Endothelial cell of umbilical vein (primary cell): ENCODE data around the gene IQCH. TPM values are rescaled to one million over a fixed set of nuclear protein-coding genes. Genes with fewer than 3 reads are reported as not detected.
A peak's percentile ranks its signal among the peaks of the same experiment; 100 is the strongest.

ENCODE experiments used
- BruUV-seq: library from RNA; stranded (reverse); fragments of 400-500 nt; replicated peaks from 2 replicates; lab custom pipeline; 2021; lab: Mats Ljungman, UMichigan
- CTCF ChIA-PET: fragments of 300-600, 350-600 bp; sonication (Branson Sonifier 250); formaldehyde crosslinking; loops from one replicate; lab custom pipeline; 2021; ENCODE audit warnings: antibody characterized with exemption, inconsistent platforms; lab: Charles Lee
- POLR2A ChIA-PET: fragments of 300-600, 350-600 bp; sonication (Branson Sonifier 250); formaldehyde crosslinking; loops from one replicate; lab custom pipeline; 2021; ENCODE audit warnings: antibody characterized with exemption, inconsistent platforms; lab: Charles Lee
- DNase-seq: peaks from one replicate; pipeline ENCODE4 v3.0.0-alpha.2; 2011; ENCODE audit warnings: low read depth, low spot score
- FAIRE-seq: peaks from 2 replicates; lab custom pipeline; 2011; peaks lifted over from hg19 to GRCh38; lab: Jason Lieb, UNC
- H2AFZ ChIP-seq: 2 replicates; pipeline ENCODE4 v1.6.0; 2012; ENCODE audit warnings: low read depth, low read length, control low read depth, inconsistent platforms
- H3K27ac ChIP-seq: 2 replicates; pipeline ENCODE4 v1.5.1; 2011; ENCODE audit warnings: low read depth, mild to moderate bottlenecking, control low read depth, low read length, moderate library complexity; ENCODE audit not compliant: insufficient read depth
- H3K27me3 ChIP-seq, 2 experiments: 2 replicates each; pipeline versions ENCODE4 v1.6.0 to v1.6.1; 2011; ENCODE audit warnings: low read length in 2 of 2, mixed read lengths in 1 of 2; ENCODE audit not compliant: control insufficient read depth in 2 of 2, insufficient read depth in 2 of 2
- H3K36me3 ChIP-seq, 2 experiments: 2 replicates in 1 of 2; 3 replicates in 1 of 2; pipeline ENCODE4 v1.5.1; 2011; ENCODE audit warnings: low read length in 2 of 2, mild to moderate bottlenecking in 1 of 2, moderate library complexity in 1 of 2; ENCODE audit not compliant: control insufficient read depth in 2 of 2, insufficient read depth in 2 of 2; ENCODE audit errors: extremely low read depth in 1 of 2
- H3K4me1 ChIP-seq: 3 replicates; pipeline ENCODE4 v1.5.1; 2011; ENCODE audit warnings: mild to moderate bottlenecking, low read length; ENCODE audit not compliant: control insufficient read depth, insufficient read depth; ENCODE audit errors: extremely low read depth
- H3K4me2 ChIP-seq: 2 replicates; pipeline ENCODE4 v1.6.1; 2011; ENCODE audit warnings: low read length, control low read depth, mixed read lengths; ENCODE audit not compliant: insufficient read depth
- H3K4me3 ChIP-seq, 3 experiments: fragments of 200-600 bp in 1 of 3; sonication (generic), shearing (Covaris generic) in 1 of 3; replicated peaks in 1 of 3; 2 replicates each; pipeline ENCODE4 v1.5.1; 2011 to 2016; ENCODE audit warnings: control low read depth in 3 of 3, low read length in 3 of 3, mild to moderate bottlenecking in 2 of 3, inconsistent platforms in 1 of 3, low read depth in 1 of 3, moderate library complexity in 1 of 3; ENCODE audit not compliant: insufficient read depth in 1 of 3
- H3K79me2 ChIP-seq: 2 replicates; pipeline ENCODE4 v1.6.0; 2012; ENCODE audit warnings: low read length, inconsistent platforms; ENCODE audit not compliant: control insufficient read depth, insufficient read depth
- H3K9ac ChIP-seq: replicated peaks from 2 replicates; pipeline ENCODE3; 2011; ENCODE audit warnings: low read length, control low read depth; ENCODE audit not compliant: insufficient read depth; ENCODE audit errors: extremely low read depth
- H3K9me1 ChIP-seq: replicated peaks from 3 replicates; pipeline ENCODE4 v1.6.0; 2011; ENCODE audit warnings: mild to moderate bottlenecking, low read length; ENCODE audit not compliant: control insufficient read depth, insufficient read depth; ENCODE audit errors: extremely low read depth
- H3K9me3 ChIP-seq: replicated peaks from 2 replicates; pipeline ENCODE4 v1.5.1; 2012; ENCODE audit warnings: low read length, inconsistent platforms; ENCODE audit not compliant: control insufficient read depth, insufficient read depth
- H4K20me1 ChIP-seq: replicated peaks from 2 replicates; pipeline ENCODE3; 2011; ENCODE audit warnings: mild to moderate bottlenecking, low read length; ENCODE audit not compliant: control insufficient read depth, insufficient read depth; ENCODE audit errors: extremely low read depth
- EZH2 ChIP-seq: IDR thresholded peaks from 2 replicates; pipeline ENCODE4 v1.6.1; 2012; ENCODE audit warnings: borderline replicate concordance, low read depth, mild to moderate bottlenecking, moderate library complexity, low read length, inconsistent platforms; ENCODE audit not compliant: severe bottlenecking
- FOS ChIP-seq: IDR thresholded peaks from 2 replicates; pipeline ENCODE4 v1.6.1; 2011; ENCODE audit warnings: mild to moderate bottlenecking, low read length, moderate library complexity, borderline replicate concordance; ENCODE audit not compliant: insufficient read depth
- GATA2 ChIP-seq: IDR thresholded peaks from 2 replicates; pipeline ENCODE4 v1.7.0; 2011; ENCODE audit warnings: low read depth, mild to moderate bottlenecking, moderate library complexity, mixed read lengths, low read length; ENCODE audit not compliant: insufficient read length, insufficient read depth
- JUN ChIP-seq: IDR thresholded peaks from 2 replicates; pipeline ENCODE4 v1.6.1; 2011; ENCODE audit warnings: borderline replicate concordance, low read depth; ENCODE audit not compliant: insufficient read length, insufficient read depth
- MYC ChIP-seq: IDR thresholded peaks from one replicate; pipeline ENCODE4 v1.6.1; 2011; ENCODE audit warnings: mild to moderate bottlenecking, low read depth, low read length
- POLR2A ChIP-seq: IDR thresholded peaks from 2 replicates; pipeline ENCODE4 v1.6.1; 2012; ENCODE audit warnings: low read depth, mild to moderate bottlenecking, control low read depth, low read length
- POLR2AphosphoS5 ChIP-seq: IDR thresholded peaks from 2 replicates; pipeline ENCODE4 v1.6.1; 2012; ENCODE audit warnings: low read depth, mild to moderate bottlenecking, control low read depth, low read length, moderate library complexity; ENCODE audit not compliant: insufficient read depth
- dilution Hi-C: fragments of 300-500 bp; cut with MboI; formaldehyde crosslinking; loops from one replicate; pipeline ENCODE4 v1.15.0; 2019; ENCODE audit warnings: low sequenced_read_pairs; ENCODE audit not compliant: extremely low pct_ligation_motif_present
- intact Hi-C: fragments of 100-400 bp; cut with micrococcal nuclease; formaldehyde crosslinking; loops from one replicate; pipeline ENCODE4 v1.10.0; 2022
- polyA plus RNA-seq, 4 experiments: library from polyadenylated mRNA; depleted of rRNA in 3 of 4; stranded (reverse) in 3 of 4; unstranded in 1 of 4; fragments of >200 nt; gene quantifications; 2 replicates each; pipeline versions ENCODE4 v1.2.1 to v1.2.3, GENCODE V29; 2011 to 2012; ENCODE audit warnings: missing spikeins in 1 of 4
- total RNA-seq: library from RNA; stranded (reverse); gene quantifications from 2 replicates; pipeline ENCODE4 v1.2.3, GENCODE V29; 2021
- TF ChIP-seq, protein P1 (sequence below): IDR thresholded peaks from 2 replicates; pipeline ENCODE4 v1.6.1; 2011; ENCODE audit not compliant: insufficient read depth, insufficient read length
- TF ChIP-seq, protein P2 (sequence below), 2 donors: IDR thresholded peaks; 1 replicate in 1 of 2; 2 replicates in 1 of 2; pipeline ENCODE4 v1.5.1; 2011; ENCODE audit warnings: low read length in 2 of 2, mild to moderate bottlenecking in 2 of 2, moderate library complexity in 2 of 2, control low read depth in 1 of 2, inconsistent platforms in 1 of 2, low read depth in 1 of 2; ENCODE audit not compliant: insufficient read depth in 1 of 2; ENCODE audit errors: extremely low read depth in 1 of 2

IQCH gene
- total and polyA plus RNA-seq, 2 donors (not counting 3 experiments of a cell fraction or from before 2014, with no cell fraction given), result 0.29 to 0.51 TPM

DNA sequence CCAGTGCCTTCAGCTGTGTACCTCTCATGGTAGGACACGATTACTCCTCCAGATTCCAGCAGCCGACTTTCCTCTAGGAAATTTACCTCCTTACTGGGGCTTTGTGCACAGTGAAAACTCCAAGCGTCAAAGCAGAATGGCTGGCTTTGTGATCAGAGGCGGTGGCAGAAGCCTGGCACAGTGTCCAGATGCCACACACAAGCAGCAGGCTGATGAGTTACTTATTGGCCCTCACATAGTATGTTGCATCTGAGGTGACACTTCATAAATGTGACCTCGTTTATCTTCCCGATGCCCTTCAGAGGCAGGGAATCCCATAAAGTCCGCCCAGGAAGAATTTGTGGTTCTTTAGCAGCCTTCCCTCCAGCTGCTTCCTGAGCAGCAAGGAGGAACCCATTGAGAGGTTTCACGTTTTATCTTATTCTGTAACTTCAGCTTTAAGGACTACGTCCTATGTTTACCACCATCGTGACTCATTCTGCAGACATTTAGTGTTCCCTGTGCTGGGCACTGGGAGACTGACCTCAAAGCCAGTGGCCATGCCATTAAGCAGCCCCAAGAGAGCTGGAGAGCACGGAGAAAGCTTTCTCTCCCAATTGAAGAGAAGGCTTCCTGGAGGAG, 159.3 kb downstream of the IQCH start:
- TF ChIP-seq POLR2AphosphoS5 (no peak), JUN (peak; percentile 68), MYC (no peak), EZH2 (no peak), FOS (peak; percentile 77), GATA2 (no peak), POLR2A (no peak)
- TF ChIP-seq, protein P1, sequence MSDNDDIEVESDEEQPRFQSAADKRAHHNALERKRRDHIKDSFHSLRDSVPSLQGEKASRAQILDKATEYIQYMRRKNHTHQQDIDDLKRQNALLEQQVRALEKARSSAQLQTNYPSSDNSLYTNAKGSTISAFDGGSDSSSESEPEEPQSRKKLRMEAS, result no peak
- TF ChIP-seq, protein P2, sequence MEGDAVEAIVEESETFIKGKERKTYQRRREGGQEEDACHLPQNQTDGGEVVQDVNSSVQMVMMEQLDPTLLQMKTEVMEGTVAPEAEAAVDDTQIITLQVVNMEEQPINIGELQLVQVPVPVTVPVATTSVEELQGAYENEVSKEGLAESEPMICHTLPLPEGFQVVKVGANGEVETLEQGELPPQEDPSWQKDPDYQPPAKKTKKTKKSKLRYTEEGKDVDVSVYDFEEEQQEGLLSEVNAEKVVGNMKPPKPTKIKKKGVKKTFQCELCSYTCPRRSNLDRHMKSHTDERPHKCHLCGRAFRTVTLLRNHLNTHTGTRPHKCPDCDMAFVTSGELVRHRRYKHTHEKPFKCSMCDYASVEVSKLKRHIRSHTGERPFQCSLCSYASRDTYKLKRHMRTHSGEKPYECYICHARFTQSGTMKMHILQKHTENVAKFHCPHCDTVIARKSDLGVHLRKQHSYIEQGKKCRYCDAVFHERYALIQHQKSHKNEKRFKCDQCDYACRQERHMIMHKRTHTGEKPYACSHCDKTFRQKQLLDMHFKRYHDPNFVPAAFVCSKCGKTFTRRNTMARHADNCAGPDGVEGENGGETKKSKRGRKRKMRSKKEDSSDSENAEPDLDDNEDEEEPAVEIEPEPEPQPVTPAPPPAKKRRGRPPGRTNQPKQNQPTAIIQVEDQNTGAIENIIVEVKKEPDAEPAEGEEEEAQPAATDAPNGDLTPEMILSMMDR (IDR thresholded peaks at IDR 0.05; ENCODE audit: extremely low read depth in 1 of 2, insufficient read depth in 1 of 2, low read depth in 1 of 2, low read length in 2 of 2), result no peak
- dilution Hi-C loops (no loop called here), intact Hi-C loops (no loop called here)
- Histone ChIP-seq H2AFZ (peak overlapping the region; percentile 85), H3K36me3 (no peaks in the 10 kb centered on the region), H3K9ac (no peak overlapping the region), H4K20me1 (no peaks in the 10 kb centered on the region), H3K4me2 (no peak overlapping the region), H3K4me1 (peaks cover 9% of the 10 kb centered on the region), H3K27ac (peak overlapping the region; percentile 28), H3K9me1 (no peaks in the 10 kb centered on the region), H3K79me2 (no peaks in the 10 kb centered on the region), H3K9me3 (no peaks in the 10 kb centered on the region), H3K27me3 (no peaks in the 10 kb centered on the region), H3K4me3 (no peak overlapping the region)
- no TSS peak for BruUV-seq
- POLR2A ChIA-PET, result interaction anchor here (1.2 kb wide), 1 partner anchor 420 kb away, joined by 3 read pairs; no protein-coding TSS in a partner anchor
- CTCF ChIA-PET, result interaction anchor here (1.0 to 2.0 kb wide), 5 partner anchors 8 to 467 kb away, joined by 3 to 6 read pairs (median 3); no protein-coding TSS in a partner anchor
- peak; percentile 72 for DNase-seq
- peak; percentile 73 for FAIRE-seq
